K562 (cell line): ENCODE measurements around the gene CREB3L1. TPM values are rescaled to one million over a fixed set of nuclear protein-coding genes. Genes with fewer than 3 reads are reported as not detected.

ENCODE experiments used
- ESRRB ChIP-seq: fragments of 250-450 bp; sonication (Bioruptor Pico); IDR thresholded peaks from 2 replicates; pipeline ENCODE4 v1.5.0; 2020; ENCODE audit warnings: mild to moderate bottlenecking, moderate library complexity, borderline replicate concordance
- GTF2E2 ChIP-seq: fragments of 200-800 bp; sonication (Bioruptor generic); IDR thresholded peaks from 2 replicates; pipeline ENCODE4 v1.6.1; 2016; ENCODE audit warnings: missing genetic modification characterization, missing compliant biosample characterization
- ID3 ChIP-seq, 2 experiments: fragments of 250-450 bp in 1 of 2; fragments of 450-650 bp in 1 of 2; sonication (Bioruptor Pico) in 1 of 2; IDR thresholded peaks; 2 replicates each; pipeline versions ENCODE4 v1.6.1 to v1.8.0; 2016 to 2021; ENCODE audit warnings: mild to moderate bottlenecking in 2 of 2, moderate library complexity in 2 of 2, missing compliant biosample characterization in 1 of 2, missing genetic modification characterization in 1 of 2
- MCM5 ChIP-seq: fragments of 450-650 bp; IDR thresholded peaks from 2 replicates; pipeline ENCODE4 v1.6.1; 2016; ENCODE audit warnings: low read depth
- NEUROD1 ChIP-seq: fragments of 150-350 bp; IDR thresholded peaks from 2 replicates; pipeline ENCODE4 v1.6.1; 2014; ENCODE audit warnings: borderline replicate concordance, low read length, low read depth; ENCODE audit not compliant: partially characterized antibody
- NKRF ChIP-seq: fragments of 450-650 bp; IDR thresholded peaks from 2 replicates; pipeline ENCODE4 v1.6.1; 2016; ENCODE audit warnings: borderline replicate concordance
- NUFIP1 ChIP-seq: fragments of 450-650 bp; IDR thresholded peaks from 2 replicates; pipeline ENCODE4 v1.6.1; 2018; ENCODE audit not compliant: partially characterized antibody
- OTX1 ChIP-seq: fragments of 450-650 bp; formaldehyde crosslinking; IDR thresholded peaks from 2 replicates; pipeline ENCODE4 v1.4.0; 2022; ENCODE audit warnings: mild to moderate bottlenecking
- SMARCA5 ChIP-seq: fragments of 450-650 bp; IDR thresholded peaks from 2 replicates; pipeline ENCODE4 v1.6.1; 2016
- SRSF7 ChIP-seq: fragments of 200-400 bp; formaldehyde crosslinking; optimal IDR thresholded peaks from 2 replicates; pipeline ENCODE3; 2017; ENCODE audit warnings: mild to moderate bottlenecking, low read depth, low read length
- TGIF2 ChIP-seq: sonication (generic); formaldehyde crosslinking; IDR thresholded peaks from 2 replicates; pipeline ENCODE4 v1.8.1; 2022; ENCODE audit warnings: mild to moderate bottlenecking, missing genetic modification reagents, moderate library complexity
- TRIM28 ChIP-seq: fragments of 450-650 bp; IDR thresholded peaks from 2 replicates; pipeline ENCODE4 v1.6.1; 2017
- UBTF ChIP-seq, 2 experiments: IDR thresholded peaks; 2 replicates each; pipeline ENCODE4 v1.6.1; 2012; ENCODE audit warnings: improper control_type of control experiment in 2 of 2, low read depth in 2 of 2, low read length in 2 of 2, borderline replicate concordance in 1 of 2
- ZNF133 ChIP-seq: fragments of 250-450 bp; sonication (Bioruptor Pico); IDR thresholded peaks from 2 replicates; pipeline ENCODE4 v1.4.0; 2020; ENCODE audit warnings: mild to moderate bottlenecking
- ZNF23 ChIP-seq: fragments of 250-450 bp; sonication (Bioruptor Pico); IDR thresholded peaks from 2 replicates; pipeline ENCODE4 v1.4.0; 2020; ENCODE audit warnings: mild to moderate bottlenecking
- ZNF324 ChIP-seq: fragments of 250-450 bp; sonication (Bioruptor Pico); IDR thresholded peaks from 2 replicates; pipeline ENCODE4 v1.4.0; 2020; ENCODE audit warnings: mild to moderate bottlenecking
- ZNF584 ChIP-seq: fragments of 200-800 bp; sonication (Bioruptor generic); IDR thresholded peaks from 2 replicates; pipeline ENCODE4 v1.6.1; 2016; ENCODE audit warnings: low read depth, mild to moderate bottlenecking, missing genetic modification characterization, missing compliant biosample characterization
- ZNF589 ChIP-seq: fragments of 200-800 bp; sonication (Bioruptor generic); IDR thresholded peaks from 2 replicates; pipeline ENCODE4 v1.6.1; 2016; ENCODE audit warnings: low read depth, missing genetic modification characterization, missing compliant biosample characterization
- polyA plus RNA-seq, 8 experiments: library from polyadenylated mRNA; depleted of rRNA in 4 of 8; stranded (reverse) in 5 of 8; unstranded in 3 of 8; fragments of >200 nt; fragmentation: Nextera tagmentation in 2 of 8; fragmentation: Illumina TruSeq in 1 of 8; extraction: Ambion mirVana in 2 of 8; extraction: Trizol in 1 of 8; gene quantifications; 2 replicates each; pipeline versions ENCODE4 v1.2.1 to v1.2.3, GENCODE V29; 2011 to 2014; ENCODE audit warnings: inconsistent platforms in 1 of 8, missing spikeins in 1 of 8
- total RNA-seq, 7 experiments: library from RNA; depleted of rRNA in 6 of 7; stranded (reverse); fragments of >200 nt in 6 of 7; fragmentation: Illumina TruSeq in 2 of 7; extraction: Trizol in 2 of 7; gene quantifications; 2 replicates each; pipeline versions ENCODE4 v1.2.1 to v1.2.3, GENCODE V29; 2011 to 2021; ENCODE audit warnings: low replicate concordance in 1 of 7
- TF ChIP-seq, protein P1 (sequence below): fragments of 250-450 bp; sonication (Bioruptor Pico); IDR thresholded peaks from 2 replicates; pipeline ENCODE4 v1.8.0; 2022; ENCODE audit warnings: inconsistent platforms

Gene CREB3L1
- total and polyA plus RNA-seq, 9 of the 15 experiments (the other 6 are each of a cell fraction or from before 2014, with no cell fraction given): 1.2 to 27.6 (median 3.7) TPM

- TF ChIP-seq, protein P1, sequence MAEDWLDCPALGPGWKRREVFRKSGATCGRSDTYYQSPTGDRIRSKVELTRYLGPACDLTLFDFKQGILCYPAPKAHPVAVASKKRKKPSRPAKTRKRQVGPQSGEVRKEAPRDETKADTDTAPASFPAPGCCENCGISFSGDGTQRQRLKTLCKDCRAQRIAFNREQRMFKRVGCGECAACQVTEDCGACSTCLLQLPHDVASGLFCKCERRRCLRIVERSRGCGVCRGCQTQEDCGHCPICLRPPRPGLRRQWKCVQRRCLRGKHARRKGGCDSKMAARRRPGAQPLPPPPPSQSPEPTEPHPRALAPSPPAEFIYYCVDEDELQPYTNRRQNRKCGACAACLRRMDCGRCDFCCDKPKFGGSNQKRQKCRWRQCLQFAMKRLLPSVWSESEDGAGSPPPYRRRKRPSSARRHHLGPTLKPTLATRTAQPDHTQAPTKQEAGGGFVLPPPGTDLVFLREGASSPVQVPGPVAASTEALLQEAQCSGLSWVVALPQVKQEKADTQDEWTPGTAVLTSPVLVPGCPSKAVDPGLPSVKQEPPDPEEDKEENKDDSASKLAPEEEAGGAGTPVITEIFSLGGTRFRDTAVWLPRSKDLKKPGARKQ: no peak
- TF ChIP-seq SMARCA5 (peak; percentile 86), NUFIP1 (no peak), ID3 (CRISPR knock-in tag; IDR thresholded peaks at IDR 0.05) (no peak), ID3 (tag; IDR thresholded peaks at IDR 0.05) (peak; percentile 53; the same call in 1 of the 2 replicates), ZNF133 (CRISPR knock-in tag) (no peak), NEUROD1 (peak; percentile 73), ZNF589 (no peak; the same call in 1 of the 2 replicates), ZNF324 (no peak), UBTF (IDR thresholded peaks at IDR 0.05; ENCODE audit: borderline replicate concordance in 1 of 2, low read depth in 2 of 2, low read length in 2 of 2) (peak; percentile 59 to 88; a peak in 3 of 4 replicates), OTX1 (CRISPR knock-in tag) (no peak), SRSF7 (no peak), TGIF2 (CRISPR knock-in tag) (no peak), GTF2E2 (tag) (no peak; the same call in 1 of the 2 replicates), ZNF584 (CRISPR knock-in tag) (0 out of 2 replicates have a peak, but pooled peaks have one; percentile 39), ESRRB (no peak), NKRF (peak; percentile 88), TRIM28 (no peak; the same call in 1 of the 2 replicates), MCM5 (no peak), ZNF23 (no peak)
These were observed 40.0 kb upstream of the CREB3L1 start (continued) for GRCh38 chr11:46237248-46238077.
